ENCODE data around the gene AMZ1. TPM values are rescaled to one million over a fixed set of nuclear protein-coding genes. Genes with fewer than 3 reads are reported as not detected.

AMZ1 gene
- total RNA-seq, 1 experiment from 2014 or later = 0.74 TPM

- H2BK15ac ChIP-seq (ENCODE audit: low read depth, low read length) = no peak overlapping the region
- no peak overlapping the region for H4K91ac ChIP-seq (ENCODE audit: insufficient read length, low read depth, low read length)
- no peak overlapping the region for H3K9ac ChIP-seq (ENCODE audit: extremely low read depth, insufficient read length, low read length)
- peaks cover 29 to 42% (median 38%) of the 10 kb centered on the region in 3 experiments; a peak in 6 of 7 replicates for H3K36me3 Mint-ChIP-seq (ENCODE audit: insufficient read depth in 1 of 3, low read depth in 3 of 3)
- no peak overlapping the region for H3K27ac ChIP-seq (ENCODE audit: insufficient read length, low read depth, low read length)
- no peak overlapping the region for H3K23ac ChIP-seq (ENCODE audit: insufficient read length, low read depth, low read length)
- no peaks in the 10 kb centered on the region for H3K9me3 ChIP-seq (ENCODE audit: control insufficient read depth, low read depth, low read length)
- no peak overlapping the region for H3K56ac ChIP-seq (ENCODE audit: insufficient read length, low read depth, low read length)
- H3K4me2 ChIP-seq (ENCODE audit: insufficient read depth, insufficient read length, low read length) = no peak overlapping the region
- H3K27ac Mint-ChIP-seq = peak overlapping the region; percentile 1 to 24 (median 14); a peak in 3 of 7 replicates
- H2BK5ac ChIP-seq (ENCODE audit: insufficient read length, low read length) = no peak overlapping the region
- H2BK20ac ChIP-seq (ENCODE audit: low read depth, low read length, poor library complexity, severe bottlenecking) = no peak overlapping the region
- peaks cover 8% of the 10 kb centered on the region for H3K79me1 ChIP-seq (ENCODE audit: insufficient read depth, low read depth, low read length, poor library complexity, severe bottlenecking)
- no peaks in the 10 kb centered on the region for H4K20me1 ChIP-seq (ENCODE audit: control insufficient read depth, insufficient read depth, insufficient read length)
- H3K23me2 ChIP-seq (ENCODE audit: insufficient read length, low read depth, low read length, poor library complexity, severe bottlenecking) = no peaks in the 10 kb centered on the region
- H3K4me1 Mint-ChIP-seq = peaks cover 21 to 22% of the 10 kb centered on the region in 2 experiments
- no peak overlapping the region for H3K18ac ChIP-seq (ENCODE audit: insufficient read length, low read depth, low read length)
- H3K9me3 Mint-ChIP-seq = no peaks in the 10 kb centered on the region
- H3K14ac ChIP-seq (ENCODE audit: insufficient read depth, low read length) = no peak overlapping the region
- H2AK5ac ChIP-seq (ENCODE audit: insufficient read length, low read length) = no peak overlapping the region
- H2BK12ac ChIP-seq (ENCODE audit: insufficient read length, low read depth, low read length) = no peak overlapping the region
- no peak overlapping the region for H3K4me3 Mint-ChIP-seq
- no peaks in the 10 kb centered on the region for H3K27me3 Mint-ChIP-seq (ENCODE audit: low read depth)
- WGBS (ENCODE audit: extremely low coverage, insufficient read length, low lambda C conversion rate) = no CpG with 5 or more reads among the region's 18 CpGs
- peak; percentile 15 for DNase-seq
- H3K4me1 ChIP-seq (ENCODE audit: insufficient read depth, low read length) = no peaks in the 10 kb centered on the region; the same call in 1 of the 2 replicates
- no peak overlapping the region for H3K4ac ChIP-seq (ENCODE audit: low read depth, low read length)
- H3T11ph ChIP-seq (ENCODE audit: low read length) = no peak overlapping the region
- no peaks in the 10 kb centered on the region; the same call in 1 of the 2 replicates for H3K79me2 ChIP-seq (ENCODE audit: insufficient read depth, low read length)
- no peak overlapping the region for H4K8ac ChIP-seq (replicated peaks; ENCODE audit: insufficient read length, low read depth, low read length)
- H3K27me3 ChIP-seq (ENCODE audit: insufficient read depth, low read length) = no peaks in the 10 kb centered on the region
- H2AFZ ChIP-seq (ENCODE audit: low read length) = no peak overlapping the region
- H4K5ac ChIP-seq (ENCODE audit: insufficient read length, low read depth, low read length) = no peak overlapping the region
- TF ChIP-seq, protein P1, sequence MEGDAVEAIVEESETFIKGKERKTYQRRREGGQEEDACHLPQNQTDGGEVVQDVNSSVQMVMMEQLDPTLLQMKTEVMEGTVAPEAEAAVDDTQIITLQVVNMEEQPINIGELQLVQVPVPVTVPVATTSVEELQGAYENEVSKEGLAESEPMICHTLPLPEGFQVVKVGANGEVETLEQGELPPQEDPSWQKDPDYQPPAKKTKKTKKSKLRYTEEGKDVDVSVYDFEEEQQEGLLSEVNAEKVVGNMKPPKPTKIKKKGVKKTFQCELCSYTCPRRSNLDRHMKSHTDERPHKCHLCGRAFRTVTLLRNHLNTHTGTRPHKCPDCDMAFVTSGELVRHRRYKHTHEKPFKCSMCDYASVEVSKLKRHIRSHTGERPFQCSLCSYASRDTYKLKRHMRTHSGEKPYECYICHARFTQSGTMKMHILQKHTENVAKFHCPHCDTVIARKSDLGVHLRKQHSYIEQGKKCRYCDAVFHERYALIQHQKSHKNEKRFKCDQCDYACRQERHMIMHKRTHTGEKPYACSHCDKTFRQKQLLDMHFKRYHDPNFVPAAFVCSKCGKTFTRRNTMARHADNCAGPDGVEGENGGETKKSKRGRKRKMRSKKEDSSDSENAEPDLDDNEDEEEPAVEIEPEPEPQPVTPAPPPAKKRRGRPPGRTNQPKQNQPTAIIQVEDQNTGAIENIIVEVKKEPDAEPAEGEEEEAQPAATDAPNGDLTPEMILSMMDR (conservative IDR thresholded peaks at IDR 0.05) = no peak
- no peak overlapping the region for H2BK120ac ChIP-seq (ENCODE audit: low read depth, low read length, poor library complexity, severe bottlenecking)
Observed at GRCh38 chr7:2732959-2733584, 45.1 kb downstream of the AMZ1 start.

Measured in H9 (cell line).